Activated CD8-positive, alpha-beta T cell treated with anti-CD3 and anti-CD28 coated beads, Interleukin-2, amount 10 ng/mL, durations not matched to agents 7 days and 5 days (primary cell): ENCODE results near the gene SLC16A4. TPM values are rescaled to one million over a fixed set of nuclear protein-coding genes. Genes with fewer than 3 reads are reported as not detected.
A peak's percentile ranks its signal among the peaks of the same experiment; 100 is the strongest.

ENCODE experiments used
- ATAC-seq: fragments of 150-1000 bp; cut with Tn5 transposase; one replicate; pipeline ENCODE4 v1.10.0; 2021; ENCODE audit warnings: moderate library complexity
- CTCF ChIA-PET: fragments of 350-600 bp; sonication (Branson Sonifier 250); formaldehyde crosslinking; loops from one replicate; lab custom pipeline; 2021; ENCODE audit warnings: antibody characterized with exemption; lab: Charles Lee
- POLR2A ChIA-PET: fragments of 350-600 bp; sonication (Branson Sonifier 250); formaldehyde crosslinking; loops from one replicate; lab custom pipeline; 2021; ENCODE audit warnings: antibody characterized with exemption; lab: Charles Lee
- DNase-seq: peaks from one replicate; pipeline ENCODE4 v3.0.0-alpha.2; 2020
- H3K27ac Mint-ChIP-seq: one replicate; pipeline ENCODE4 v1.8.0; 2021; ENCODE audit warnings: mild to moderate bottlenecking, mixed read lengths
- H3K27me3 Mint-ChIP-seq: one replicate; pipeline ENCODE4 v1.8.0; 2021; ENCODE audit warnings: low read depth, mixed read lengths
- H3K36me3 Mint-ChIP-seq: one replicate; pipeline ENCODE4 v1.8.0; 2021; ENCODE audit warnings: low read depth, mixed read lengths
- H3K4me1 Mint-ChIP-seq: one replicate; pipeline ENCODE4 v1.8.0; 2021; ENCODE audit warnings: low read depth, mixed read lengths
- H3K4me3 Mint-ChIP-seq: one replicate; pipeline ENCODE4 v1.8.0; 2021; ENCODE audit warnings: mild to moderate bottlenecking, mixed read lengths
- H3K9me3 Mint-ChIP-seq: one replicate; pipeline ENCODE4 v1.8.0; 2022; ENCODE audit warnings: mixed read lengths; ENCODE audit not compliant: insufficient read depth
- total RNA-seq, 2 experiments: library from RNA; stranded (reverse); gene quantifications; one replicate each; pipeline ENCODE4 v1.2.3, GENCODE V29; 2021

The SLC16A4 gene
- total RNA-seq, 2 experiments from 2014 or later = 0.23 to 0.26 TPM

GRCh38 chr1:110385369-110385768 is 5.5 kb downstream of the SLC16A4 start:
- Mint-ChIP-seq H3K27me3 (no peaks in the 10 kb centered on the region), H3K4me1 (peaks cover 16% of the 10 kb centered on the region), H3K36me3 (peaks cover 33% of the 10 kb centered on the region), H3K4me3 (no peak overlapping the region), H3K27ac (no peak overlapping the region), H3K9me3 (no peaks in the 10 kb centered on the region)
- POLR2A ChIA-PET = no interaction called here
- CTCF ChIA-PET = no interaction called here
- DNase-seq = no peak
- ATAC-seq = no peak

GRCh38 chr1:110384581-110385321 is 6.1 kb downstream of the SLC16A4 start:
- H3K4me3 Mint-ChIP-seq = no peak overlapping the region
- H3K9me3 Mint-ChIP-seq = no peaks in the 10 kb centered on the region
- H3K27me3 Mint-ChIP-seq = no peaks in the 10 kb centered on the region
- ChIA-PET POLR2A (interaction anchor here (2.3 kb wide), 1 partner anchor 45 kb away, joined by 7 read pairs; the partner anchor contains the start of gene RBM15), CTCF (no interaction called here)
- DNase-seq (no peak), ATAC-seq (no peak)
- peak overlapping the region; percentile 87 for H3K27ac Mint-ChIP-seq
- peaks cover 38% of the 10 kb centered on the region for H3K36me3 Mint-ChIP-seq
- peaks cover 16% of the 10 kb centered on the region for H3K4me1 Mint-ChIP-seq

- no peak for DNase-seq
- CTCF ChIA-PET = interaction anchor here (1.1 to 1.7 kb wide), 5 partner anchors 14 to 180 kb away, joined by 3 to 9 read pairs (median 3); partner anchors contain the start of gene RBM15
- Mint-ChIP-seq H3K9me3 (no peaks in the 10 kb centered on the region), H3K4me1 (peaks cover 16% of the 10 kb centered on the region), H3K27me3 (no peaks in the 10 kb centered on the region), H3K36me3 (peaks cover 47% of the 10 kb centered on the region), H3K27ac (peak overlapping the region; percentile 87), H3K4me3 (peak overlapping the region; percentile 67)
- POLR2A ChIA-PET = interaction anchor here (1.0 to 2.3 kb wide), 3 partner anchors 10 to 44 kb away, joined by 3 to 7 read pairs (median 3); partner anchors contain the start of gene RBM15
- ATAC-seq = no peak
These were observed 7.4 kb downstream of the SLC16A4 start for GRCh38 chr1:110383251-110383990.

- Mint-ChIP-seq H3K27ac (no peak overlapping the region), H3K4me1 (peaks cover 16% of the 10 kb centered on the region), H3K9me3 (no peaks in the 10 kb centered on the region), H3K27me3 (no peaks in the 10 kb centered on the region), H3K4me3 (no peak overlapping the region), H3K36me3 (peaks cover 59% of the 10 kb centered on the region)
- DNase-seq (no peak), ATAC-seq (no peak)
- ChIA-PET POLR2A (interaction anchor here (1.0 kb wide), 1 partner anchor 41 kb away, joined by 3 read pairs; the partner anchor contains the start of gene RBM15), CTCF (interaction anchor here (0.6 to 0.9 kb wide), 3 partner anchors 14 to 177 kb away, joined by 3 read pairs; no protein-coding TSS in a partner anchor)
These were observed 10.0 kb downstream of the SLC16A4 start for GRCh38 chr1:110380672-110381283.

- Mint-ChIP-seq H3K36me3 (peaks cover 52% of the 10 kb centered on the region), H3K9me3 (no peaks in the 10 kb centered on the region), H3K4me3 (no peak overlapping the region), H3K27me3 (no peaks in the 10 kb centered on the region), H3K4me1 (peaks cover 3% of the 10 kb centered on the region), H3K27ac (no peak overlapping the region)
- ChIA-PET POLR2A (no interaction called here), CTCF (no interaction called here)
- ATAC-seq (no peak), DNase-seq (no peak)
These were observed 15.3 kb downstream of the SLC16A4 start for GRCh38 chr1:110375490-110375889.

- Mint-ChIP-seq H3K9me3 (no peaks in the 10 kb centered on the region), H3K4me3 (no peak overlapping the region), H3K27me3 (no peaks in the 10 kb centered on the region), H3K4me1 (peaks cover 6% of the 10 kb centered on the region), H3K36me3 (peaks cover 39% of the 10 kb centered on the region), H3K27ac (no peak overlapping the region)
- CTCF ChIA-PET = interaction anchor here (1.4 to 1.6 kb wide), 2 partner anchors 89 to 167 kb away, joined by 3 to 4 read pairs; no protein-coding TSS in a partner anchor
- ATAC-seq (no peak), DNase-seq (no peak)
- POLR2A ChIA-PET = no interaction called here
These were observed 20.0 kb downstream of the SLC16A4 start for GRCh38 chr1:110370827-110371226.

- Mint-ChIP-seq H3K27ac (no peak overlapping the region), H3K4me3 (no peak overlapping the region), H3K36me3 (peaks cover 41% of the 10 kb centered on the region), H3K9me3 (no peaks in the 10 kb centered on the region), H3K4me1 (peaks cover 5% of the 10 kb centered on the region), H3K27me3 (no peaks in the 10 kb centered on the region)
- ChIA-PET POLR2A (no interaction called here), CTCF (interaction anchor here (1.0 to 1.4 kb wide), 2 partner anchors 48 to 156 kb away, joined by 3 to 5 read pairs; no protein-coding TSS in a partner anchor)
- no peak for DNase-seq
- ATAC-seq = no peak
These were observed 26.6 kb downstream of the SLC16A4 start for GRCh38 chr1:110364221-110364620.

- POLR2A ChIA-PET = no interaction called here
- no peak overlapping the region for H3K27ac Mint-ChIP-seq
These were observed 29.0 kb downstream of the SLC16A4 start for GRCh38 chr1:110361856-110362255.

GRCh38 chr1:110360431-110360830 is 30.4 kb downstream of the SLC16A4 start:
- ChIA-PET CTCF (interaction anchor here (0.8 to 2.8 kb wide), 3 partner anchors 100 to 152 kb away, joined by 3 to 8 read pairs (median 3); no protein-coding TSS in a partner anchor), POLR2A (interaction anchor here (0.7 kb wide), 1 partner anchor 22 kb away, joined by 3 read pairs; no protein-coding TSS in a partner anchor)
- Mint-ChIP-seq H3K4me1 (peaks cover 21% of the 10 kb centered on the region), H3K27ac (no peak overlapping the region), H3K9me3 (no peaks in the 10 kb centered on the region), H3K36me3 (peaks cover 50% of the 10 kb centered on the region), H3K4me3 (no peak overlapping the region), H3K27me3 (no peaks in the 10 kb centered on the region)
- DNase-seq (no peak), ATAC-seq (no peak)

More at GRCh38 chr1:110361856-110362255, 29.0 kb downstream of the SLC16A4 start:
- Mint-ChIP-seq H3K4me3 (no peak overlapping the region), H3K4me1 (peaks cover 8% of the 10 kb centered on the region), H3K9me3 (no peaks in the 10 kb centered on the region), H3K27me3 (no peaks in the 10 kb centered on the region), H3K36me3 (peaks cover 47% of the 10 kb centered on the region)
- ATAC-seq (no peak), DNase-seq (no peak)
- CTCF ChIA-PET = interaction anchor here (1.3 kb wide), 1 partner anchor 153 kb away, joined by 3 read pairs; no protein-coding TSS in a partner anchor

- no peaks in the 10 kb centered on the region for H3K27me3 Mint-ChIP-seq
- no peak overlapping the region for H3K4me3 Mint-ChIP-seq
- no peaks in the 10 kb centered on the region for H3K9me3 Mint-ChIP-seq
- POLR2A ChIA-PET = interaction anchor here (0.7 kb wide), 1 partner anchor 115 kb away, joined by 3 read pairs; no protein-coding TSS in a partner anchor
- peaks cover 47% of the 10 kb centered on the region for H3K36me3 Mint-ChIP-seq
- CTCF ChIA-PET = interaction anchor here (0.7 kb wide), 1 partner anchor 56 kb away, joined by 3 read pairs; no protein-coding TSS in a partner anchor
- DNase-seq (no peak), ATAC-seq (no peak)
- peaks cover 33% of the 10 kb centered on the region for H3K4me1 Mint-ChIP-seq
- no peak overlapping the region for H3K27ac Mint-ChIP-seq
These were observed 34.4 kb downstream of the SLC16A4 start for GRCh38 chr1:110356379-110356778.

GRCh38 chr1:110355321-110355720 is 35.5 kb downstream of the SLC16A4 start:
- CTCF ChIA-PET = no interaction called here
- Mint-ChIP-seq H3K9me3 (no peaks in the 10 kb centered on the region), H3K36me3 (peaks cover 42% of the 10 kb centered on the region), H3K27me3 (no peaks in the 10 kb centered on the region), H3K27ac (no peak overlapping the region), H3K4me1 (peaks cover 37% of the 10 kb centered on the region), H3K4me3 (no peak overlapping the region)
- POLR2A ChIA-PET = interaction anchor here (1.1 kb wide), 1 partner anchor 17 kb away, joined by 3 read pairs; no protein-coding TSS in a partner anchor
- DNase-seq (no peak), ATAC-seq (no peak)
